NCI-H2227 (cell line): ENCODE results near the gene MRPL50.

Experiments used
- DNase-seq: peaks from one replicate; lab custom pipeline; 2025; ENCODE audit not compliant: unreplicated experiment; lab: John Stamatoyannopoulos, UW

The MRPL50 gene

GRCh38 chr9:101380295-101380694 lies 18.1 kb downstream of the MRPL50 start:
- DNase-seq, result no peak

GRCh38 chr9:101376111-101376848 lies 22.1 kb downstream of the MRPL50 start:
- DNase-seq, result no peak

- DNase-seq, result no peak
Measured at GRCh38 chr9:101375546-101375945, 22.9 kb downstream of the MRPL50 start.

GRCh38 chr9:101372327-101373118 lies 25.9 kb downstream of the MRPL50 start:
- DNase-seq, result no peak

- no peak for DNase-seq
Measured at GRCh38 chr9:101371813-101372212, 26.6 kb downstream of the MRPL50 start.

- no peak for DNase-seq
Measured at GRCh38 chr9:101369884-101370531, 28.4 kb downstream of the MRPL50 start.

GRCh38 chr9:101369286-101369685 lies 29.1 kb downstream of the MRPL50 start:
- DNase-seq, result no peak

- no peak for DNase-seq
Measured at GRCh38 chr9:101367323-101367722, 31.1 kb downstream of the MRPL50 start.

GRCh38 chr9:101366038-101366756 lies 32.2 kb downstream of the MRPL50 start:
- DNase-seq, result no peak

- no peak for DNase-seq
Measured at GRCh38 chr9:101365181-101365580, 33.2 kb downstream of the MRPL50 start.

- no peak for DNase-seq
Measured at GRCh38 chr9:101362450-101362849, 36.0 kb downstream of the MRPL50 start.

GRCh38 chr9:101360647-101361046 lies 37.8 kb downstream of the MRPL50 start:
- no peak for DNase-seq

- DNase-seq, result no peak
Measured at GRCh38 chr9:101359679-101360078, 38.7 kb downstream of the MRPL50 start.

- DNase-seq, result no peak
Measured at GRCh38 chr9:101356619-101357018, 41.8 kb downstream of the MRPL50 start.

- DNase-seq, result no peak
Measured at GRCh38 chr9:101354765-101355708, 43.4 kb downstream of the MRPL50 start.

GRCh38 chr9:101354143-101354764 lies 44.2 kb downstream of the MRPL50 start:
- DNase-seq, result no peak

GRCh38 chr9:101353683-101354082 lies 44.7 kb downstream of the MRPL50 start:
- no peak for DNase-seq

- DNase-seq, result no peak
Measured at GRCh38 chr9:101352892-101353463, 45.4 kb downstream of the MRPL50 start.

- no peak for DNase-seq
Measured at GRCh38 chr9:101350285-101350684, 48.1 kb downstream of the MRPL50 start.
